ENCODE data around the gene SPATA4. TPM values are rescaled to one million over a fixed set of nuclear protein-coding genes. Genes with fewer than 3 reads are reported as not detected.

The SPATA4 gene
- total RNA-seq, 1 experiment from 2014 or later: 0.20 TPM

GRCh38 chr4:176238826-176239225 lies 43.4 kb upstream of the SPATA4 start:
- H2AFZ ChIP-seq (ENCODE audit: low read depth, low read length, poor library complexity, severe bottlenecking): no peak overlapping the region
- no peak overlapping the region for H3K4me3 ChIP-seq (replicated peaks in 1 of 2; ENCODE audit: low read depth in 1 of 2, low read length in 2 of 2)
- ChIA-PET CTCF (no interaction called here), POLR2A (no interaction called here), RAD21 (ENCODE audit: low non-redundant PET in 1 of 2, low total read pairs in 2 of 2, uncharacterized antibody in 2 of 2, unreplicated experiment in 2 of 2) (no interaction called here)
- H3K9me3 ChIP-seq (ENCODE audit: control insufficient read depth in 1 of 2, insufficient read depth in 1 of 2, low read depth in 1 of 2, low read length in 2 of 2): no peaks in the 10 kb centered on the region
- intact Hi-C loops (cut with micrococcal nuclease): no loop called here
- H3K36me3 ChIP-seq (ENCODE audit: control insufficient read depth in 1 of 2, insufficient read depth in 2 of 2, low read length in 2 of 2): no peaks in the 10 kb centered on the region
- ATAC-seq (no peak), DNase-seq (ENCODE audit: low read depth, low spot score) (no peak)
- H3K79me2 ChIP-seq (ENCODE audit: insufficient read depth, low read length): no peaks in the 10 kb centered on the region
- no peaks in the 10 kb centered on the region for H3K9me2 ChIP-seq (ENCODE audit: insufficient read depth)
- no peaks in the 10 kb centered on the region for H4K20me1 ChIP-seq (ENCODE audit: insufficient read depth)
- no peak overlapping the region for H3K4me2 ChIP-seq (ENCODE audit: low read length)
- no peak overlapping the region for H3K9ac ChIP-seq (ENCODE audit: low read length)
- no peaks in the 10 kb centered on the region for H3K4me1 ChIP-seq (ENCODE audit: control insufficient read depth in 1 of 2, insufficient read depth in 2 of 2, low read length in 2 of 2)
- no peak overlapping the region for H3K27ac ChIP-seq (ENCODE audit: low read depth, low read length)
- no peaks in the 10 kb centered on the region for H3K27me3 ChIP-seq (ENCODE audit: insufficient read depth, low read length)
- TF ChIP-seq ZNF274 (IDR thresholded peaks at IDR 0.05; ENCODE audit: low read depth, low read length) (no peak), YY1 (IDR thresholded peaks at IDR 0.05; ENCODE audit: extremely low read depth, insufficient replicate concordance, low read depth, low read length) (no peak), POLR2AphosphoS5 (IDR thresholded peaks at IDR 0.05; ENCODE audit: low read depth, low read length) (no peak), SIN3A (IDR thresholded peaks at IDR 0.05; ENCODE audit: low read depth) (no peak), EZH2phosphoT487 (IDR thresholded peaks at IDR 0.05; ENCODE audit: borderline replicate concordance) (no peak), EGR1 (IDR thresholded peaks at IDR 0.05; ENCODE audit: low read depth) (no peak), RAD21 (IDR thresholded peaks at IDR 0.05; ENCODE audit: low read depth) (no peak), REST (IDR thresholded peaks at IDR 0.05; ENCODE audit: low read depth) (no peak), POLR2A (IDR thresholded peaks at IDR 0.05; ENCODE audit: borderline replicate concordance, extremely low read depth, insufficient read depth, insufficient read length) (no peak), ZFX (IDR thresholded peaks at IDR 0.05) (no peak), ELF1 (IDR thresholded peaks at IDR 0.05; ENCODE audit: borderline replicate concordance, low read depth) (no peak), SRF (IDR thresholded peaks at IDR 0.05; ENCODE audit: low read depth) (no peak)
- TF ChIP-seq, protein P1, sequence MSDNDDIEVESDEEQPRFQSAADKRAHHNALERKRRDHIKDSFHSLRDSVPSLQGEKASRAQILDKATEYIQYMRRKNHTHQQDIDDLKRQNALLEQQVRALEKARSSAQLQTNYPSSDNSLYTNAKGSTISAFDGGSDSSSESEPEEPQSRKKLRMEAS (IDR thresholded peaks at IDR 0.05): no peak
- TF ChIP-seq, protein P2, sequence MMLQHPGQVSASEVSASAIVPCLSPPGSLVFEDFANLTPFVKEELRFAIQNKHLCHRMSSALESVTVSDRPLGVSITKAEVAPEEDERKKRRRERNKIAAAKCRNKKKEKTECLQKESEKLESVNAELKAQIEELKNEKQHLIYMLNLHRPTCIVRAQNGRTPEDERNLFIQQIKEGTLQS (IDR thresholded peaks at IDR 0.05): no peak
- no TSS peak for BruUV-seq (replicated peaks)

Measured in HCT116 (cell line).